ES-I3 (cell line): ENCODE results near the gene NTN4.

Source experiments
- H3K36me3 ChIP-seq: 2 replicates; pipeline ENCODE4 v1.6.1; 2013; ENCODE audit warnings: mild to moderate bottlenecking, low read length, control low read depth, moderate library complexity; ENCODE audit not compliant: insufficient read depth
- H3K4me1 ChIP-seq: 2 replicates; pipeline ENCODE4 v1.6.1; 2013; ENCODE audit warnings: mild to moderate bottlenecking, control low read depth, low read length; ENCODE audit not compliant: insufficient read depth
- H3K9ac ChIP-seq: 2 replicates; pipeline ENCODE4 v1.6.1; 2013; ENCODE audit warnings: low read depth, mild to moderate bottlenecking, low read length, moderate library complexity
- H3K9me3 ChIP-seq: 2 replicates; pipeline ENCODE4 v1.6.1; 2013; ENCODE audit warnings: mild to moderate bottlenecking, low read length, moderate library complexity; ENCODE audit not compliant: control insufficient read depth, insufficient read depth

The NTN4 gene

DNA sequence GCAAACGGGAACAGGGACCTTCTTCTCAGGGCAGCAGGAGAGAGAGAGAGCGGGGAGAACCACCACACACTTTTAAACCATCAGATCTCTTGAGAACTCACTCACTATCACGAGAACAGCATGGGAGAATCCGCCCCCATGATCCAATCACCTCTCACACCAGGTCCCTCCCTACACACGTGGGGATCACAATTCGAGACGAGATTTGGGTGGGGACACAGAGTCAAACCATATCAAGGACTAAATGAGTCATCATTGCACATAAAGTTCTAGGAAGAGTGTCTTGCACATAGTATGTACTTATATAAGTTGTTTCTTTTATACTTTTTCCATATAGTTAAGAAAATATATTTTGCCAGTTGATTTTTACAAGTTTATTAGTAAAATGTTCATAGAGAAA lies 17.6 kb upstream of the NTN4 start:
- Histone ChIP-seq H3K36me3 (no peaks in the 10 kb centered on the region), H3K4me1 (0 out of 2 replicates have a peak, but pooled peaks cover 9% of the 10 kb centered on the region), H3K9ac (no peak overlapping the region), H3K9me3 (peaks cover 3% of the 10 kb centered on the region; the same call in 1 of the 2 replicates)

GRCh38 chr12:95805864-95806671 lies 15.5 kb upstream of the NTN4 start:
- peaks cover 3% of the 10 kb centered on the region; the same call in 1 of the 2 replicates for H3K9me3 ChIP-seq
- H3K9ac ChIP-seq: no peak overlapping the region
- H3K4me1 ChIP-seq: peaks cover 19% of the 10 kb centered on the region; the same call in 1 of the 2 replicates
- no peaks in the 10 kb centered on the region for H3K36me3 ChIP-seq

GRCh38 chr12:95804291-95804690 lies 13.7 kb upstream of the NTN4 start:
- Histone ChIP-seq H3K9me3 (peaks cover 3% of the 10 kb centered on the region; the same call in 1 of the 2 replicates), H3K4me1 (peaks cover 19% of the 10 kb centered on the region; the same call in 1 of the 2 replicates), H3K36me3 (no peaks in the 10 kb centered on the region), H3K9ac (no peak overlapping the region)

DNA sequence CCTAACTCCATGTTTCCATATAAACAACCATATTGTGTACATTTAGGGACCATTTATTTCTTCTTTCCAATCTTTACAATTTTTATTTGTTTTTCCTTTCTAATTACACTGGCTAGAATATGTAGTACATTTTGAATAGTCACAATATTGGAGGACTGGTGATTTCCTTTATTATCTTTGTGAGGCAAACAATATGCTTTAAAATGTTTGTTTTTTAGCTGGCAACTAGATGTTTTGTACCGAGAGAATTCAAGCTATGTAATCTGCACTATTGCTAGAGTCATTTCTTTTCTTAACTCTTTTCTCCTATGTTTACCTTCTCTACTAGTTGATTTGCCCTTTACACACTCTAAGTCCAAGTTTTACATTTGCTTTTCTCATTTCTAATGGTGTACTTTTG lies 13.3 kb upstream of the NTN4 start:
- H3K4me1 ChIP-seq: peaks cover 19% of the 10 kb centered on the region; the same call in 1 of the 2 replicates

DNA sequence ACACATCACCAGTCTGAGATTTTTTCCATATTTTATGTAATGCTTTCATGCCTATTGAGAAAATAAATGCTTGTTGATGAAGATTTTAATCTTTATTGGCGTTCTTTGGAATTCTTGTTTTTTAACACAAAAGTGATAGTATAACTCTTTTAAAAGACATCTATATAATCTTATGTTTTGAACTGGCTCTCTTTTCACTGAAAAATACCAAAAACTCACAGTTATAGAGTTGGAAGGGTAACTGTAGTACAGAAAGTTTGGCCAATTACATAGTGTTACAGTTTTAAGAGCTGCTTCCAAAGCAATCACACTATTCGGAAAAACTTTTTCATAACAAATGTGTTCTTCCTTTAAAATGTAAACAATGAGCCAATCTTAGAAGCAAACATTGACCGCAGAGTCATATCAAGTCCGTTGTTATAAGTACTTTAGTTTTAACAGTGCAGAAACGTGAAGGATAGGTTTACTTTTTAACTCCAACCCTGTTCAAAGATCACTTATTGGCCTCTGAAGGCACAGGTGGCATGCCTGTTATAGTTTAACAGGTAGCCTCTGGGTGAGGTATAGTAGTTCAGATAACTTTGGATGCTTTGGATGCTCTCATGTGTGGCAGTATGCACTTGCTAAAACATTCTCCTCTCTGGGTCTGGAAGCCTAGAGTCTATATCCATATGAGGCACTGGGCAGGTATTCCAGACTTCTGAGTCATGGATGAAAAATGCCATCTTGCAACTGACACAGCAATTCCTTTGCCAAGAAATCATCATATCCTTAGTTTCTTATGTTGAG lies 12.1 kb upstream of the NTN4 start:
- H3K4me1 ChIP-seq: peaks cover 19% of the 10 kb centered on the region; the same call in 1 of the 2 replicates
- H3K36me3 ChIP-seq: no peaks in the 10 kb centered on the region
- no peaks in the 10 kb centered on the region for H3K9me3 ChIP-seq
- H3K9ac ChIP-seq: no peak overlapping the region

More for the DNA sequence above, 13.3 kb upstream of the NTN4 start:
- 0 out of 2 replicates have a peak, but pooled peaks cover 3% of the 10 kb centered on the region for H3K9me3 ChIP-seq
- no peaks in the 10 kb centered on the region for H3K36me3 ChIP-seq
- H3K9ac ChIP-seq: no peak overlapping the region

GRCh38 chr12:95796982-95797289 lies 6.4 kb upstream of the NTN4 start:
- no peaks in the 10 kb centered on the region for H3K36me3 ChIP-seq

DNA sequence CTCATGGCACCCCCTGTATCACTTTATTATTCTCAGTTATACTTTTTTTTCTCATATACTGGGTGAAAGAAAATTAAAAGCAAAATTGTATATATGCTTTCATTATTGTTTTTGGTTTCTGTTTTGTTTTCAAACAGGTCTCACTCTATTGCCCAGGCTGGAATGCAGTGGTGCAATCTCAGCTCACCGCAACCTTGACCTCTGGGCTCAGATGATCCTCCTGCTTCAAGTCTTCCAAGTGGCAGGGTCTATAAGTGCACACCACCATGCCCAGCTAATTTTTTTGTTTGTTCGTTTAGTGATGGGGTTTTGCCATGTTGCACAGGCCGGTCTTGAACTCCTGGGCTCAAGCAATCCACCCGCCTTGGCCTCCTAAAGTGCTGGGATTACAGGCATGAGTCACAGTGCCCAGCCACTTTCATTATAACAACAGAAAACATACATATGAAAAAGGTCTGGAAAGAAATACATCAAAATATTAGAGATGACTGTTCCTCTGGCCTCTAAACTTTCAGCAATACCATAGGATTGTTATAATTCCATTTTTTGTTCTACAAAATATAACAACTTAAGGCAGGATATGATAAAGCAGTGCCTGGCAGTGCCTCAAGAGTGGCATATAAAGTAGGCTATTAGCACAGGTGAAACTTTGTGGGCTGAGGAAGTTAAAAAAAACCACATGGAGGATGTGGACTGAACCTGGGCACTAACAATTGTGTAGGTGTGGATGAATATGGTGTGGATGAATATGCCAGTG lies 5.8 kb upstream of the NTN4 start:
- no peaks in the 10 kb centered on the region for H3K36me3 ChIP-seq
- H3K9ac ChIP-seq: no peak overlapping the region
- no peaks in the 10 kb centered on the region for H3K9me3 ChIP-seq
- no peaks in the 10 kb centered on the region for H3K4me1 ChIP-seq

More at GRCh38 chr12:95796982-95797289, 6.4 kb upstream of the NTN4 start:
- Histone ChIP-seq H3K9ac (no peak overlapping the region), H3K9me3 (no peaks in the 10 kb centered on the region), H3K4me1 (no peaks in the 10 kb centered on the region)

DNA sequence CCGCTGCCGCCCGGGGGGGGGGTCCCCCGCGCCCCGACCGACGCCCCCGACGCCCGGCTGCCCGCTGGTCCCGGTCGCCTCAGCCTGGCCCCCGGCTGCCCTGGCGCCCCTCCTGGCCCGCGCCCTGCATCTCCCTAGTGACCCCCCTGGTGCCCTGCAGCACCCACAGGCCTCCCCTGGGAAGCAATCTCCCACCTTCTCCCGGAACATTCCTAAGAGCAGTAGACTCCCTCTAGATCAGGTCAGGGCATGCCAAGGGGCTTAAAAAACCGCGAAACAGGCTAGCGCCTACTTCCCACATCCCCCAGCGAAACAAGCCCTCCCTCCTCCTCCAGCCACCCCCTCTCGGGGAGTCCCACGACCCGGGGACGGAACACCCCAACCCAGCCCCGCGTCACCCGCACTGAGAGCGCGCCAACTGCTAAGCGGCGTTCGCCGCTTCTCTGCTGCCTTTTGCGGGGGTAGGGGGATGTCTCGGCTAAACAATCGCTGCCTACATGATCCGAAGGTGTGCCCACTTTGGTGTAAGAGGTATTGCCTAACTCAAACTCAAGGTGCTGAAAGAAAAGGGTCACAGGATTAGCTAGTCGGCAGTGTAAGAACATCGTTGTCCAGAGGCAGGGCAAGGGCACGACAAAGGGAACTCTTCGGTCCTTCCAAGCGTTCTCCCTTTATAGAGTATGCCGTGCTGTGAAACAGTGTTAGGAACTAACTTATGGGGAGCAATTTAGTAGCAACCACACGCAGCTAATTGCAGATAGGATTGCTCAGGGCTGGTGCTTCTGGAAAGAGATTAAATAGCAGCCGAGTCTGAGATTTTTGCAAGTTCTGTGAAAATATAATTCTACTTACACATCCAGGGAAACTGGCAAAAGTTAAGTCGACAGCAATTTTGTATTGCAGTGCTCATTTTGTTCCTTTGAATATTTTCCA lies 619 bp upstream of the NTN4 start:
- peaks cover 13% of the 10 kb centered on the region; the same call in 1 of the 2 replicates for H3K4me1 ChIP-seq
- H3K9me3 ChIP-seq: no peaks in the 10 kb centered on the region
- no peaks in the 10 kb centered on the region for H3K36me3 ChIP-seq
- peak overlapping the region; percentile 61 for H3K9ac ChIP-seq

DNA sequence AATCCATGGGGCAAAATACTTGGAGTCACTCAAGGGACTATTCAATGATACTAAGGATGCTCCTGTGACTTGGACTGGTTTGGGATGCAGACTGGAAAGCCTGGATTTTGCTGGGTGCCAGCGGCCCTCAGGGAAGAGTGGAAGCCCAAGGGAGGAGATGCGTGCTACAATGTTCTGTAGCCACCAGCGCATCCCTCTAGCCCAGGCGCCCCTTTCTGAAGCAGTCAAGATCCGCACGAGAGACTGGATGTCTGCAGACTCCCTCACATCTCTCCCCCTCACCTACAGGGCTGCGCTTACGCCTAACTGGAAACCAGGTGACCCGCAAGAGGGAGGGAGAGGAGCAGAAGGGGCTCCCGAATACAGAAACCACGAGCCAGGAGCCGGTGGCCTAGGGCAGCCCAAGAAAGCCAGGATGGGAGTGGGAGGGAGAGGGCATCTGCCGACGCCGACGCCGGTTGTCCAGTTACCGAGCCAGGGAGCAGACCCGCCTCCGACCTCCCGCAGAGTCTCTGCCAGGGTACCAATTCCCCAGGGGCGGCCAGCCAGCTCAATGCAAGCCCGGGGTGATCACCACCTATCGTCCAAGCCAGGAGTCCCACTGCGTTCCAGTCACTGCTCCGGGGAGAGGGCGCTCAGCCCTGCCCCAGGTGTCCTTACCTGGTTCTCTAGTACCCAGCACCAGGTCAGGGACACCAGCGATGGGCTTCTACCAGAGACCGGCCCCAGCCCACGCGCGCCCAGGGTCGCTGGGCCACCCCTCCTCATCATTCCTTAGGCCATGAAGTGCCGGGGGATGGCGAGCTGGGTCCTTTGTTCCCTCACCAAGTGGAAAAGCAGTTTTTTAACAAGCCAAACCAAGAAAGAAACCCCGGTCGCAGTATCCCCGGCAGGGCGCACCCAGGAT lies 1.2 kb downstream of the NTN4 start:
- Histone ChIP-seq H3K36me3 (no peaks in the 10 kb centered on the region), H3K9ac (peak overlapping the region; percentile 61), H3K9me3 (no peaks in the 10 kb centered on the region), H3K4me1 (peaks cover 13% of the 10 kb centered on the region; the same call in 1 of the 2 replicates)

- no peaks in the 10 kb centered on the region for H3K9me3 ChIP-seq
- no peaks in the 10 kb centered on the region for H3K36me3 ChIP-seq
- peaks cover 13% of the 10 kb centered on the region; the same call in 1 of the 2 replicates for H3K4me1 ChIP-seq
- H3K9ac ChIP-seq: peak overlapping the region; percentile 61; the same call in 1 of the 2 replicates
Measured at GRCh38 chr12:95788637-95789036, 1.9 kb downstream of the NTN4 start.

GRCh38 chr12:95787274-95787818 lies 3.2 kb downstream of the NTN4 start:
- H3K4me1 ChIP-seq: peaks cover 13% of the 10 kb centered on the region; the same call in 1 of the 2 replicates
- no peaks in the 10 kb centered on the region for H3K9me3 ChIP-seq
- no peak overlapping the region for H3K9ac ChIP-seq
- H3K36me3 ChIP-seq: no peaks in the 10 kb centered on the region

DNA sequence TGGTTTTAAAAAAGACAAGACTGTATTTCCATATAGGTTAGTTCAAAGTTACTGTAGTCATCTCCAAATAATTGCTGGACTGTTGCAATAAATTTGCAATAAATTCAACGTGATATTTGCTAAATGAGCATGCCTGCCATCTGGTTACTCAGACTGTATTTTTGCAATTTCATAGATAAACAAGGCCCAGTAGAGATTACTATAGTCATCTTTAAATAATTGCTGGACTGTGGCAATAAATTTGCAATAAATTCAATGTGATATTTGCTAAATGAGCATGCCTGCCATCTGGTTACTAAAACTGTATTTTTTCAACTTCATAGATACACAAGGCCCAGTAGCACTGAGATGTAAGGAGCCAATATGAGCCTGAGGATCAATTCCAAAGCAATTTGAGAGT lies 5.6 kb downstream of the NTN4 start:
- H3K9ac ChIP-seq: no peak overlapping the region
- H3K4me1 ChIP-seq: peaks cover 13% of the 10 kb centered on the region; the same call in 1 of the 2 replicates
- H3K9me3 ChIP-seq: no peaks in the 10 kb centered on the region
- H3K36me3 ChIP-seq: no peaks in the 10 kb centered on the region
